Astrocyte (in vitro differentiated cells and primary cell): Measurements from ENCODE around the gene PLCL2. TPM values are rescaled to one million over a fixed set of nuclear protein-coding genes. Genes with fewer than 3 reads are reported as not detected.

Experiments used
- DNase-seq: peaks from one replicate; pipeline ENCODE4 v3.0.0-alpha.2; 2010; ENCODE audit warnings: low read depth
- FAIRE-seq: peaks from 2 replicates; lab custom pipeline; 2011; peaks lifted over from hg19 to GRCh38; lab: Jason Lieb, UNC
- H2AFZ ChIP-seq: 2 replicates; pipeline ENCODE4 v1.6.0; 2012; ENCODE audit warnings: low read depth, low read length, inconsistent platforms
- H3K27ac ChIP-seq: 2 replicates; pipeline ENCODE4 v1.5.1; 2011; ENCODE audit warnings: low read depth, low read length, inconsistent platforms
- H3K27me3 ChIP-seq: 2 replicates; pipeline ENCODE4 v1.6.0; 2011; ENCODE audit warnings: low read length, inconsistent platforms; ENCODE audit not compliant: insufficient read depth
- H3K36me3 ChIP-seq: 2 replicates; pipeline ENCODE4 v1.5.1; 2011; ENCODE audit warnings: low read length, inconsistent platforms; ENCODE audit not compliant: insufficient read depth
- H3K4me1 ChIP-seq: 2 replicates; pipeline ENCODE4 v1.5.1; 2011; ENCODE audit warnings: low read length, inconsistent platforms; ENCODE audit not compliant: insufficient read depth
- H3K4me2 ChIP-seq: 2 replicates; pipeline ENCODE4 v1.6.0; 2012; ENCODE audit warnings: low read length, inconsistent platforms
- H3K4me3 ChIP-seq: 2 replicates; pipeline ENCODE4 v1.5.1; 2011; ENCODE audit warnings: low read depth, mild to moderate bottlenecking, low read length, inconsistent platforms; ENCODE audit not compliant: insufficient read depth
- H3K79me2 ChIP-seq: 2 replicates; pipeline ENCODE4 v1.6.0; 2012; ENCODE audit warnings: mild to moderate bottlenecking, low read length, inconsistent platforms; ENCODE audit not compliant: insufficient read depth
- H3K9ac ChIP-seq: 2 replicates; pipeline ENCODE4 v1.6.0; 2012; ENCODE audit warnings: mild to moderate bottlenecking, low read length, inconsistent platforms
- H3K9me3 ChIP-seq: 2 replicates; pipeline ENCODE4 v1.5.1; 2012; ENCODE audit warnings: low read depth, mild to moderate bottlenecking, low read length, inconsistent platforms; ENCODE audit not compliant: insufficient read depth
- H4K20me1 ChIP-seq: 2 replicates; pipeline ENCODE4 v1.6.0; 2012; ENCODE audit warnings: low read length, inconsistent platforms; ENCODE audit not compliant: insufficient read depth
- H3K27ac Mint-ChIP-seq: one replicate; pipeline ENCODE4 v1.8.0; 2021; ENCODE audit warnings: mild to moderate bottlenecking, mixed read lengths; ENCODE audit not compliant: unreplicated experiment
- H3K27me3 Mint-ChIP-seq: one replicate; pipeline ENCODE4 v1.8.0; 2021; ENCODE audit warnings: low read depth, mixed read lengths; ENCODE audit not compliant: unreplicated experiment
- H3K36me3 Mint-ChIP-seq: one replicate; pipeline ENCODE4 v1.8.0; 2021; ENCODE audit warnings: low read depth, mixed read lengths; ENCODE audit not compliant: unreplicated experiment
- H3K4me1 Mint-ChIP-seq: one replicate; pipeline ENCODE4 v1.8.0; 2021; ENCODE audit warnings: low read depth, mixed read lengths; ENCODE audit not compliant: unreplicated experiment
- H3K4me3 Mint-ChIP-seq: one replicate; pipeline ENCODE4 v1.8.0; 2021; ENCODE audit warnings: mild to moderate bottlenecking, moderate library complexity, mixed read lengths; ENCODE audit not compliant: unreplicated experiment
- H3K9me3 Mint-ChIP-seq: one replicate; pipeline ENCODE4 v1.8.0; 2021; ENCODE audit warnings: mild to moderate bottlenecking, mixed read lengths; ENCODE audit not compliant: unreplicated experiment
- EZH2 ChIP-seq: IDR thresholded peaks from 2 replicates; pipeline ENCODE4 v1.6.1; 2012; ENCODE audit warnings: mild to moderate bottlenecking, low read length, inconsistent platforms; ENCODE audit not compliant: insufficient read depth
- total RNA-seq: library from RNA; stranded (reverse); gene quantifications from 2 replicates; pipeline ENCODE4 v1.2.1, GENCODE V29; 2021
- TF ChIP-seq, protein P1 (sequence below): IDR thresholded peaks from 2 replicates; pipeline ENCODE4 v1.5.1; 2011; ENCODE audit warnings: low read depth, mild to moderate bottlenecking, inconsistent platforms, low read length, moderate library complexity; ENCODE audit not compliant: insufficient read depth

The PLCL2 gene
- total RNA-seq, 1 donor from 2014 or later = 3.9 TPM

DNA sequence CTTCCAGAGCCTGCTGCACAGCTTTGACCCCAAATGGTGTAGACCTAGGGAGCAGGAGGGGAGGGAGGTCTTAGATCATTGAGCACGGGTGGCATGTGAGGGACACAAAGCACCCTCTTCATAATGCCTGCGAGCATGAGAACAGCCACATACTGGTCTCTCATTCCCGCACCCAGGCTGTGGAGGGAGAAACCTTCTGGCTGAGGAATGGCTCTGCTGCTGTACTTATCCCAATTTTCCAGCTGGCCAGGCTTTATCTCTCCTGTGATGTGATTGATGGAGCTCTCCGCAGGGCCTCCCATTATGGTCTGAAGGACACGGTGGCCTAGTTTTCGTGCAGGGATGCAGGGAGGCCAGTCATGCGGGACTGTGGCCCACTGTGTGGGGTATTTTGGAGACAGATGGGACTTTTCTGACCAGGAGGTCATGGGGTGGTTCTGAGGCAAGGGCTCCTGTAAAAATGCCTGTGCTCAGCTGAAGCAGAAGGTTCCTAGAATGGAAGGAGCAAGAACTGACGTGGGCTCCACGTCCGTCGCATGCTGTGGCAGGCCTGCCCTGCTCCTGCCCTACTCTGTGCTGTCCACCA, 251.5 kb downstream of the PLCL2 start:
- H3K27me3 ChIP-seq = no peaks in the 10 kb centered on the region
- H3K36me3 ChIP-seq = no peaks in the 10 kb centered on the region
- no peak for FAIRE-seq
- H4K20me1 ChIP-seq = no peaks in the 10 kb centered on the region
- Mint-ChIP-seq H3K4me1 (no peaks in the 10 kb centered on the region), H3K27ac (no peak overlapping the region), H3K27me3 (peaks cover 17% of the 10 kb centered on the region), H3K4me3 (no peak overlapping the region), H3K9me3 (peaks cover 5% of the 10 kb centered on the region), H3K36me3 (peaks cover 3% of the 10 kb centered on the region)
- DNase-seq = no peak
- no peak overlapping the region for H3K27ac ChIP-seq
- TF ChIP-seq, protein P1, sequence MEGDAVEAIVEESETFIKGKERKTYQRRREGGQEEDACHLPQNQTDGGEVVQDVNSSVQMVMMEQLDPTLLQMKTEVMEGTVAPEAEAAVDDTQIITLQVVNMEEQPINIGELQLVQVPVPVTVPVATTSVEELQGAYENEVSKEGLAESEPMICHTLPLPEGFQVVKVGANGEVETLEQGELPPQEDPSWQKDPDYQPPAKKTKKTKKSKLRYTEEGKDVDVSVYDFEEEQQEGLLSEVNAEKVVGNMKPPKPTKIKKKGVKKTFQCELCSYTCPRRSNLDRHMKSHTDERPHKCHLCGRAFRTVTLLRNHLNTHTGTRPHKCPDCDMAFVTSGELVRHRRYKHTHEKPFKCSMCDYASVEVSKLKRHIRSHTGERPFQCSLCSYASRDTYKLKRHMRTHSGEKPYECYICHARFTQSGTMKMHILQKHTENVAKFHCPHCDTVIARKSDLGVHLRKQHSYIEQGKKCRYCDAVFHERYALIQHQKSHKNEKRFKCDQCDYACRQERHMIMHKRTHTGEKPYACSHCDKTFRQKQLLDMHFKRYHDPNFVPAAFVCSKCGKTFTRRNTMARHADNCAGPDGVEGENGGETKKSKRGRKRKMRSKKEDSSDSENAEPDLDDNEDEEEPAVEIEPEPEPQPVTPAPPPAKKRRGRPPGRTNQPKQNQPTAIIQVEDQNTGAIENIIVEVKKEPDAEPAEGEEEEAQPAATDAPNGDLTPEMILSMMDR = no peak
- no peak for TF ChIP-seq EZH2
- no peak overlapping the region for H3K4me3 ChIP-seq
- no peaks in the 10 kb centered on the region for H3K4me1 ChIP-seq
- no peak overlapping the region for H3K4me2 ChIP-seq
- H2AFZ ChIP-seq = no peak overlapping the region
- no peaks in the 10 kb centered on the region for H3K79me2 ChIP-seq
- no peak overlapping the region for H3K9ac ChIP-seq
- no peaks in the 10 kb centered on the region for H3K9me3 ChIP-seq

DNA sequence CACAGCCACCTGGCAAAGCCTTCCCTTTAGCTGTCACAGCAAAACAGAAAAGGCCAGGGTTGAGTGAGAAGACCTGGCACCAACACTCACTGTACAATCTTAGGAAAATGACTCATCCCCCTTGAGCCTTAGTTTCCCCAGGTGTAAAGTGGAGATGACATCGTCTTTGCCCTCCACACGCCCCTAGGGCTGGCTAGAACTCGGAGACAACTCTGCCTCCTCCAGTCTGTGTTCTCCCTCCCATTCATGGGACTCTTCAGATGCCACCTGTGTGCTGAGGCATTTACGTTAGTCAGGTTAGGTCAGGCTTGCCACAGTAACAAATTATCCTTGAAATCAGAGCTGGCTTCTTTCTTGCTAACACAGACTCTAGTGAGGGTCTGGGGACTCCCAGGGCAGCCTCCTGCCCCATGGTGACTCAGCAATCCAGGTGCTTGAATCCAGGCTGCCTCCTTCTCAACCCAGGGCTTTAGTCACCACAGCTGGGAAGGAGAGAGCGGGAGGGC, 252.6 kb downstream of the PLCL2 start:
- H3K79me2 ChIP-seq = no peaks in the 10 kb centered on the region
- H3K4me3 ChIP-seq = no peak overlapping the region
- H2AFZ ChIP-seq = no peak overlapping the region
- Mint-ChIP-seq H3K4me3 (no peak overlapping the region), H3K27me3 (peaks cover 17% of the 10 kb centered on the region), H3K27ac (peak overlapping the region; percentile 41), H3K9me3 (peaks cover 5% of the 10 kb centered on the region), H3K36me3 (no peaks in the 10 kb centered on the region), H3K4me1 (no peaks in the 10 kb centered on the region)
- FAIRE-seq = no peak
- H3K27me3 ChIP-seq = no peaks in the 10 kb centered on the region
- TF ChIP-seq EZH2 = no peak
- TF ChIP-seq, protein P1 = no peak
- no peaks in the 10 kb centered on the region for H3K36me3 ChIP-seq
- H3K4me2 ChIP-seq = no peak overlapping the region
- no peak overlapping the region for H3K9ac ChIP-seq
- H3K27ac ChIP-seq = no peak overlapping the region
- no peaks in the 10 kb centered on the region for H3K4me1 ChIP-seq
- no peak for DNase-seq
- no peaks in the 10 kb centered on the region for H4K20me1 ChIP-seq
- no peaks in the 10 kb centered on the region for H3K9me3 ChIP-seq
